HG03558 (cell line): ENCODE data around the gene LPCAT1.
A peak's percentile ranks its signal among the peaks of the same experiment; 100 is the strongest.
"Not testable (repeated sequence)": the region's sequence is repeated elsewhere in the genome, so short reads cannot be mapped to it uniquely, and the experiment has no call there.

Experiments
- ATAC-seq: cut with Tn5 transposase; IDR thresholded peaks from one replicate; pipeline ENCODE4 v1.9.1; 2021; ENCODE audit warnings: moderate number of reproducible peaks; ENCODE audit not compliant: unreplicated experiment; ENCODE audit errors: extremely low read depth

The LPCAT1 gene

DNA sequence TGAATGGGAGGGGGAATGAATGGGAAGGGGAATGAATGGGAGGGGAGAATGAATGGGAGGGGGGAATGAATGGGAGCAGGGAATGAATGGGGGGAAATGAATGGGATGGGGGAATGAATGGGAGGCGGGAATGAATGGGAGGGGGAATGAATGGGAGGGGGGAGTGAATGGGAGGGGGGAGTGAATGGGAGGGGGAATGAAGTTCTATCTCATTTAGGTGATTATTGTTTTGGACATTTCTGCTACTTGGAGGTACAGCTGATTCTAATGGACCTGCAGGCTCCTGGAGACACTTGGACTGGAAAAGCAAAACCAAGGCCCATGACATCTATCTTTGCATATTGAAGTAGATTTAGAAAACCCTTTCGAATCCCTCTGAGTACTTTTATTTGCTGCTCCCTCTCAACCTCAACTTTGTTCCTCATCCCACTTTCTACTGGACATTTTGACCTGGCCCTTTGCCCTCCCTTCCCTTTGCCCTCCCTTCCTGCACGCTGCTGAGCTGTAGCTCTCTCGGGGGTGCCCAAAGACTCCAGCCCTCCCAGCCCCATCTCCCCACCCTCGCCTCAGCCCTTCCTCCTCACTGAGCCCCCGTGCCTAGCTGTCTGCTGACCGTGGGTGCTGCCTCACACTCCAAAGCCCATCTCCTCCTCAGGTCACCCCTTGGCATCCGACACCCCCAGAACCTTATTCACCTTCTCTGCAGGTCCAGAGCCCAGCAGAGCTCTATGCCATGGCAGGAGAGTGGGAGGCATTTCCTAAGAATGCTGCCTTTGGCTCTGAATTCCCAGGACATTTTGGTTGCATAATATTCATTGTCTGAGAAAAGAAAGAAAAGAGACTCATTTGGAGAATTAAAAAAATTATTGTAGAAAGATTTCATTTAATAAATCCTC is 19.9 kb upstream of the LPCAT1 start:
- no peak for ATAC-seq

DNA sequence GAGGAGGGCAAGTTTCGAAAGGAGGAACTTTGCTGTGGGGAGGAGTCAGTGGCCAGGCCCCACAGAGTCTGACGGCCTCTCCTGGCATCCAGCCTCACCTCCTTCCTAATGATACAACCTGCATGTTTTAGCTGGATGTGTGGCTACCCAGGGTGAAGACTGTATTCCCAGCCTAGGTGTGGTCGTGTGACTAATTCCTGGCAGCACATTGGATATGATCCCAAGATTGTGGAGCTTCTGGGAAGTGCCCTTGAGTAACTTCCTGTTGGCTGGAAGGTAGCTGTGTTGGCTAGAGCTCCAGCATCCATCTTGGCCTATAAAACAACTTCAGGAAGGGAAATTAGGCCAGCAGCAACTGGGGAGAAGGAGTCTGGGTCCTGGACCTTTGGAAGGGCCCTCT is 19.0 kb upstream of the LPCAT1 start:
- no peak for ATAC-seq

GRCh38 chr5:1541702-1542400 is 18.1 kb upstream of the LPCAT1 start:
- ATAC-seq: no peak

- no peak for ATAC-seq
These were observed 17.3 kb upstream of the LPCAT1 start for GRCh38 chr5:1540831-1541701.

DNA sequence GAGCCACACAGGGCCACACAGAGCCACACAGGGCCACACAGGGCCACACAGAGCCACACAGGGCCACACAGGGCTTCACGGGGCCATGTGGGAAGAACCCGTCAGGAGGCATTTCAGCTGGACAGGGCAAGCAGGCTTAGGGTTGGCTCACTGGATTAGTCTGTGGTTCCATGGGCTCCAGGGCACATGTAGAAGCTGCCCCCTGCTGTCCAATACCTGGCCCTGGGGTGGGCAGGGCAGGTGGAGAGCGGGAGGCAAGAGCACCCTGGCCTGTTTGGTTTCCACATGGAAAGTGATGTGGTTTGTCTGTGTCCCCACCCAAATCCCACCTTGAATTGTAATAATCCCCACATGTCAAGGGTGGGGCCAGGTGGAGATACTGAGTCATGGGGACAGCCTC is 16.4 kb upstream of the LPCAT1 start:
- ATAC-seq: no peak

DNA sequence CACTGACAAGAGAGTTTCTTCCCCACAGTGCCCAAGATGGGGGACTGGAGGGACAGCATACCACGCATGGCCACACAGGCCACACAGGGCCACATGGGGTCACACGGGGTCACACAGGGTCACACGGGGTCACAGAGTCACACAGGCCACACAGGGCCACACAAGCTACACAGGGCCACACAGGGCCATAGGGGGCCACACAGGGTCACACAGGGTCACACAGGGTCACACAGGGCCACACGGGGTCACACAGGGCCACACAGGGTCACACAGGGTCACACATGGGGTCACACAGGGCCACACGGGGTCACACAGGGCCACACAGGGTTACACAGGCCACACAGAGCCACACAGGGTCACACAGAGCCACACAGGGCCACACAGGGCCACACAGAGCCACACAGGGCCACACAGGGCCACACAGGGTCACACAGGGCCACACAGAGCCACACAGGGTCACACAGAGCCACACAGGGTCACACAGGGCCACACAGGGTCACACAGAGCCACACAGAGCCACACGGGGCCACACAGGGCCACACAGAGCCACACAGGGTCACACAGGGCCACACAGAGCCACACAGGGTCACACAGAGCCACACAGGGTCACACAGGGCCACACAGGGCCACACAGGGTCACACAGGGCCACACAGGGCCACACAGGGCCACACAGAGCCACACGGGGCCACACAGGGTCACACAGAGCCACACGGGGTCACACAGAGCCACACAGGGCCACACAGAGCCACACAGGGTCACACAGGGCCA is 15.8 kb upstream of the LPCAT1 start:
- ATAC-seq: not testable (repeated sequence)

- ATAC-seq: no peak
These were observed 15.1 kb upstream of the LPCAT1 start for GRCh38 chr5:1538741-1539392.

GRCh38 chr5:1538276-1538675 is 14.5 kb upstream of the LPCAT1 start:
- no peak for ATAC-seq

DNA sequence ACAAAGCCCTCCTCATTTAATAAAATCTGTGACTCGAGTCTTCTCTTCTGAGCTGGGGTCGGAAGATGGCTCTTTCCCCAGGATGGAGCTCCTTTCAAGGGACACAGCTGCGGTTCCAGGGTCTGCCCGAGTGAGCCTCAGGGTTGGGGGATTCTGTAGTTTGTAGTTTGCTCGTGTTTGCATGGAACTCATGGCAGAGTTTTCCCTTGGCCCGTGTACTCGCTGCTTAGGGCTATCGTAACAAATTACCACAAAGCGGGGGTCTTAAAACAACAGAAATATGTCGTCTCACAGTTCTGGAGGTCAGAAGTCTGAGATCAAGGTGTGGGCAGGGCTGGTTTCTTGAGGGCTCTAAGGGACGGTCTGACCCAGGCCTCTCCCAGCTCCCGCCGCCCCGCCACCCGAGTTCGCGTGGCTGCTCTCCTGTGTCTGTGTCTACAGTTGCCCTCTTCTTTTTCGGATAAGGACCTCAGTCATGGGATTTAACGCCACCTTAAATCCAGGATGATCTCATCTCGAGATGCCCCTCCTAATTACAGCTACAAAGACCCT is 13.9 kb upstream of the LPCAT1 start:
- ATAC-seq: no peak

DNA sequence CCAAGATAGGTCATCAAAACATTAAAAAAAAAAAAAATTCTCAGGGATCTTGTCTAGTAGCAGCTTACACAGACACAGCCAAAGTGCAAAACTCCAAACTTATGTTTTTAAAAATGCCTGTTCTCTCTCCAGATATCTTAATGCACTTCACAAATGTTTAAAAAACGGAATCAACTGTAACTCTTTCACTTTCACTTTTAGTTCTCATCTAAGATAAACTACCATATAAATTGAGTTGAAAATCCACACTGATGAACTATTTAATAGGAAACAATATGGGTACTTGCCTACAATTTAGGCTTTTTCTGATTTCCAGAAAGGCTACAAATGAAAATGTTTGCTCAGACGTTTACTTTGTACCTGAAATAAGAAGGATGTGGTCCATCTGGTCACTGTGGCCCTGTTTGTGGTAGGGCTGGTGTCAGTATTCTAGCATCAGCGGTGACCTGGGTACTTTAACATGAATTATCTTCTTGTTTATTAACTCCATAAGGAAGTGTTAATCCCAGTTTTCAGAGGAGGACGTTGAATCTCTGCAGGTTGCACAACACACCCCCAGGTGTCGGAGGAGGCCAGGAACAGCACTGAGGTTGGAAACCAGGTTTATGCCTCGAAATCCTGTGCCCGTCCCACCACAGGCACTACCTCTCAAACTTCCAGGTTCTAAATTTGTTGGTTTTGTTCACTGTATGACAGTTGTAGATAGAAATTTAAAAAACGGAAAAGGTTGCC is 13.3 kb upstream of the LPCAT1 start:
- ATAC-seq: no peak

- ATAC-seq: peak; percentile 96
These were observed 12.6 kb upstream of the LPCAT1 start for GRCh38 chr5:1536322-1536845.

GRCh38 chr5:1535646-1536045 is 11.9 kb upstream of the LPCAT1 start:
- ATAC-seq: no peak

GRCh38 chr5:1532384-1532783 is 8.6 kb upstream of the LPCAT1 start:
- no peak for ATAC-seq

DNA sequence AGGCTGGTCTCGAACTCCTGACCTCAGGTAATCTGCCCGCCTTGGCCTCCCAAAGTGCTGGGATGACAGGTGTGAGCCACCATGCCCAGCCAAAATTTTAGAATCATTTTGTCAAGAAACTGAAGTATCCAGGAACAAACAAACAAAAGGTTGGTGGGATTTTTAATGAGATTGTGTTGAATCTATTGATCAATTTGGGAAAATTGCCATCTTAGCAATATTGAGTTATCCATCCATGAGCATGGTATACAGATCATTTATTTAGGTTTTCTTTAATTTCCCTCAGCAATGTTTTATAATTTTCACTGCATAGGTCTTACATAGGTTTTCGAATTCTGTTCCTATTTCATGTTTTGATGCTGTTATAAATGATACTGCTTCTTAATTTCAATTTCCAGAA is 5.7 kb upstream of the LPCAT1 start:
- no peak for ATAC-seq

DNA sequence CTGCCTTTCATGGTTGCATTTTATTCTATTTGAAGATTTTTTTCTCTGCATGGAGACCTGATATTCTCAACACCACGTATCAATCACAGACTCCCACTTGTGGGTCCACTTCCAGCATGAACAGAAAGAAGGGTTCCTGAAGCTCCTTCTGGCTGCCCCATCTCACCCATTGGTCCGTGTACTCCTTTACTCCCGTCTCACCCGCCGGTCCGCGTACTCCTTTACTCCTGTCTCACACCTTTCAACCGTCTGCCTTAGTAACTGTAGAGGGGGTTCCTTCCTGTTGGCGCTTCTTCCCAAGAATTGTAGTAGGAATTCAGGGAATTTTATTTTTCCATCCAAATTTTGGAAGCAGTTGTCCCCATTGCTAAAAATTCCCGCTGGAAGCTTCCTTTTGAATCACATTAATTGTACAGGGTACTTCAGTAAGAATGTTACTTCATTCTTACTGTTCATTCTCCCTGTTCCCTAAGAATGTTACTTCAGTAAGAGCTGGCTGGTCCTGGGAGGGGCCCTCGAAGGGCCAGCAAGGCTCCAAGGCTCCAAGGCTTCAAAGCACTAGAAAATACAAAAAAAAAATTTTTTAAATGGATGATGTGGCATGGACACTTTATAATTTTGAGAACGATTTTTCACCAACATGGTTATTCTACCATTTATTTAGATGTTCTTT is 3.9 kb upstream of the LPCAT1 start:
- no peak for ATAC-seq

- no peak for ATAC-seq
These were observed 2.9 kb upstream of the LPCAT1 start for GRCh38 chr5:1526681-1527131.

DNA sequence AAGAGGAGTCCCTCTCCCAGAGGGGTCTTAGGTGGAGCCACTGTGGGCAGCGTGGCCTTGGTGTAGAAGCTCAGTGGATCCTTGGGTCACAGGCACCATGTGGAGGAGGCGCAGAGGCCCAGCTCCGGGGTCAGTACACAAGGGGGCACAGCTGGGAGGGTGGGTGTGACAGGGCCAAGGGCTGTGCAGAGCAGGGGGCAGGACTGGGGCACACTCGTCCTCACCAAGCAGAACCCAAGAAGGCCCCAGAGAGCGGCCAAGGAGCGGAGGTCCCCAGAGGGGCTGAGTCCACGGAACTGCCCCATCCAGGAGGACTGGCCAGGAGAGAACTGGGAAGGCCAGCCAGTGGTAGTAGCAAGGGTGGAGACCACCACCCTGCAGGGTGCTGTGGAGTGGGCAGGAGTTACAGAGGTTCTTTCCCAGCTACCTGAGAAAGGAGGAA is 2.5 kb upstream of the LPCAT1 start:
- ATAC-seq: no peak
